A549 (cell line): ENCODE data around the gene SEMA4B. TPM values are rescaled to one million over a fixed set of nuclear protein-coding genes. Genes with fewer than 3 reads are reported as not detected.
"Not testable (repeated sequence)": the region's sequence is repeated elsewhere in the genome, so short reads cannot be mapped to it uniquely, and the experiment has no call there.

Experiments used
- ATAC-seq, 2 experiments: fragments of 200-7000 bp in 1 of 2; fragments of >200 bp in 1 of 2; cut with Nextera tagmentation in 1 of 2; cut with Tn5 transposase in 1 of 2; 3 replicates each; pipeline versions ENCODE4 v1.8.0 to v1.9.1; 2018 to 2020; ENCODE audit warnings: mild to moderate bottlenecking in 1 of 2, moderate library complexity in 1 of 2
- CTCF ChIA-PET: fragments of 300-600 bp; sonication (Branson Sonifier 250); formaldehyde crosslinking; extraction: SDS; loops from one replicate; lab custom pipeline; 2021; ENCODE audit warnings: antibody characterized with exemption, inconsistent platforms; lab: Yijun Ruan, JAX
- POLR2A ChIA-PET: fragments of 350-600 bp; formaldehyde crosslinking; extraction: SDS; loops from one replicate; lab custom pipeline; 2021; ENCODE audit warnings: antibody characterized with exemption, inconsistent platforms; lab: Yijun Ruan, JAX
- DNase-seq, 2 experiments: peaks; one replicate each; pipeline versions ENCODE4 v3.0.0 to v3.0.0-alpha.2; 2011 to 2016; ENCODE audit warnings: low read depth in 1 of 2, low spot score in 1 of 2
- FAIRE-seq: peaks from 2 replicates; lab custom pipeline; 2011; peaks lifted over from hg19 to GRCh38; lab: Jason Lieb, UNC
- H3K27ac ChIP-seq, 2 experiments: fragments of >200 bp; sonication (Bioruptor Twin); formaldehyde crosslinking; 3 replicates each; pipeline ENCODE4 v1.5.1; 2016 to 2017
- H3K4me1 ChIP-seq: fragments of >200 bp; sonication (Bioruptor Twin); formaldehyde crosslinking; 3 replicates; pipeline ENCODE4 v1.6.1; 2016
- H3K4me2 ChIP-seq: fragments of >200 bp; sonication (Bioruptor Twin); formaldehyde crosslinking; 3 replicates; pipeline ENCODE4 v1.6.1; 2016
- H3K4me3 ChIP-seq: fragments of >200 bp; sonication (Bioruptor Twin); formaldehyde crosslinking; 3 replicates; pipeline ENCODE4 v1.5.1; 2016
- H3K9me3 ChIP-seq: fragments of >200 bp; sonication (Bioruptor Twin); formaldehyde crosslinking; 3 replicates; pipeline ENCODE4 v1.6.1; 2016
- BHLHE40 ChIP-seq: IDR thresholded peaks from 2 replicates; pipeline ENCODE4 v1.6.1; 2012; ENCODE audit warnings: low read depth, low read length, inconsistent platforms
- CBX2 ChIP-seq: fragments of 200-600 bp; sonication (generic); IDR thresholded peaks from 2 replicates; pipeline ENCODE4 v1.6.1; 2016; ENCODE audit warnings: low read depth, mild to moderate bottlenecking, borderline replicate concordance
- CHD2 ChIP-seq: fragments of 150-350 bp; IDR thresholded peaks from 2 replicates; pipeline ENCODE4 v1.6.1; 2014; ENCODE audit warnings: low read length; ENCODE audit not compliant: partially characterized antibody
- CHD4 ChIP-seq: fragments of 200-600 bp; sonication (generic); IDR thresholded peaks from 2 replicates; pipeline ENCODE4 v1.6.1; 2016; ENCODE audit warnings: antibody characterized with exemption, mild to moderate bottlenecking, borderline replicate concordance
- EP300 ChIP-seq, 2 experiments: fragments of >200 bp; sonication (Bioruptor Twin); formaldehyde crosslinking; IDR thresholded peaks; 2 replicates in 1 of 2; 3 replicates in 1 of 2; pipeline ENCODE4 v1.6.1; 2016 to 2017
- ESRRA ChIP-seq: fragments of 150-350 bp; IDR thresholded peaks from 2 replicates; pipeline ENCODE4 v1.6.1; 2014; ENCODE audit warnings: mild to moderate bottlenecking, low read length, borderline replicate concordance
- FOSB ChIP-seq: fragments of 250-450 bp; sonication (Bioruptor Pico); IDR thresholded peaks from 2 replicates; pipeline ENCODE4 v1.5.0; 2020; ENCODE audit warnings: mild to moderate bottlenecking, moderate library complexity
- GATA3 ChIP-seq: IDR thresholded peaks from 2 replicates; pipeline ENCODE4 v1.6.1; 2012; ENCODE audit warnings: borderline replicate concordance
- HOXA7 ChIP-seq: fragments of 250-450 bp; sonication (Bioruptor Pico); IDR thresholded peaks from 2 replicates; pipeline ENCODE4 v1.5.0; 2020; ENCODE audit warnings: mild to moderate bottlenecking, moderate library complexity
- HOXB5 ChIP-seq: fragments of 250-450 bp; sonication (Bioruptor Pico); IDR thresholded peaks from 2 replicates; pipeline ENCODE4 v1.5.0; 2020; ENCODE audit warnings: mild to moderate bottlenecking, moderate library complexity
- JUNB ChIP-seq: fragments of >200 bp; sonication (Bioruptor Twin); formaldehyde crosslinking; IDR thresholded peaks from 2 replicates; pipeline ENCODE4 v1.6.1; 2016
- MAFK ChIP-seq: fragments of 450-650 bp; IDR thresholded peaks from 2 replicates; pipeline ENCODE4 v1.6.1; 2014; ENCODE audit not compliant: partially characterized antibody
- MAZ ChIP-seq: fragments of 150-350 bp; IDR thresholded peaks from 2 replicates; pipeline ENCODE4 v1.6.1; 2014; ENCODE audit warnings: antibody characterized with exemption, low read depth, low read length, borderline replicate concordance
- MYC ChIP-seq: IDR thresholded peaks from 2 replicates; pipeline ENCODE4 v1.6.1; 2012; ENCODE audit warnings: mild to moderate bottlenecking, inconsistent platforms, low read length, improper control_type of control experiment, borderline replicate concordance
- NFE2L2 ChIP-seq: fragments of 150-350 bp; conservative IDR thresholded peaks from 2 replicates; pipeline ENCODE4 v1.6.1; 2014; ENCODE audit warnings: low read length
- PHF8 ChIP-seq: fragments of 200-600 bp; sonication (generic); IDR thresholded peaks from 2 replicates; pipeline ENCODE4 v1.6.1; 2016; ENCODE audit warnings: low read depth, mild to moderate bottlenecking, antibody characterized with exemption, moderate library complexity, borderline replicate concordance
- POLR2A ChIP-seq: IDR thresholded peaks from 2 replicates; pipeline ENCODE4 v1.6.1; 2012; ENCODE audit warnings: mild to moderate bottlenecking, low read length
- POLR2AphosphoS2 ChIP-seq: conservative IDR thresholded peaks from 2 replicates; pipeline ENCODE4 v1.6.1; 2012; ENCODE audit warnings: low read length, improper control_type of control experiment, inconsistent platforms
- RARB ChIP-seq: fragments of 250-450 bp; sonication (Bioruptor Pico); IDR thresholded peaks from 2 replicates; pipeline ENCODE4 v1.8.0; 2021; ENCODE audit warnings: mild to moderate bottlenecking, moderate library complexity
- RFX5 ChIP-seq: fragments of 450-650 bp; IDR thresholded peaks from 2 replicates; pipeline ENCODE4 v1.7.1; 2014; ENCODE audit warnings: antibody characterized with exemption, mild to moderate bottlenecking, moderate library complexity
- SMC3 ChIP-seq: fragments of >200 bp; sonication (Bioruptor Twin); formaldehyde crosslinking; IDR thresholded peaks from 3 replicates; pipeline ENCODE4 v1.6.1; 2018; ENCODE audit warnings: inconsistent platforms
- TFCP2L1 ChIP-seq: fragments of 250-450 bp; sonication (Bioruptor Pico); IDR thresholded peaks from 2 replicates; pipeline ENCODE4 v1.5.0; 2021; ENCODE audit warnings: mild to moderate bottlenecking
- WGBS: methylation state at CpG from one replicate; pipeline ENCODE4 v1.1.6; 2017; ENCODE audit errors: missing lambda C conversion rate; 5-methylcytosine and 5-hydroxymethylcytosine counted together
- polyA plus RNA-seq, 4 experiments: library from polyadenylated mRNA; depleted of rRNA in 3 of 4; stranded (reverse); fragments of >200 nt; fragmentation: RNase III in 1 of 4; extraction: RNeasy Plus Mini Kit Qiagen cat#74134 plus additional on column Dnase treatment in 1 of 4; gene quantifications; 2 replicates in 3 of 4; 3 replicates in 1 of 4; pipeline ENCODE4 v1.2.3, GENCODE V29; 2011 to 2017
- TF ChIP-seq, protein P1 (sequence below): fragments of >200 bp; sonication (Bioruptor Twin); formaldehyde crosslinking; IDR thresholded peaks from 3 replicates; pipeline ENCODE4 v1.6.1; 2016
- TF ChIP-seq, protein P2 (sequence below): fragments of >200 bp; sonication (Bioruptor Twin); formaldehyde crosslinking; IDR thresholded peaks from 2 replicates; pipeline ENCODE4 v1.6.1; 2016
- TF ChIP-seq, protein P3 (sequence below): IDR thresholded peaks from 2 replicates; pipeline ENCODE4 v1.6.1; 2012; ENCODE audit warnings: low read depth, borderline replicate concordance
- TF ChIP-seq, protein P4 (sequence below): fragments of 150-350 bp; IDR thresholded peaks from 2 replicates; pipeline ENCODE4 v1.6.1; 2014; ENCODE audit warnings: low read depth, mild to moderate bottlenecking, low read length
- TF ChIP-seq, protein P5 (sequence below): fragments of 250-450 bp; sonication (Bioruptor Pico); IDR thresholded peaks from 2 replicates; pipeline ENCODE4 v1.5.0; 2020; ENCODE audit warnings: low read depth, mild to moderate bottlenecking, moderate library complexity
- TF ChIP-seq, protein P6 (sequence below): fragments of 250-450 bp; sonication (Bioruptor Pico); IDR thresholded peaks from 2 replicates; pipeline ENCODE4 v1.5.0; 2021; ENCODE audit warnings: mild to moderate bottlenecking, moderate library complexity, borderline replicate concordance
- TF ChIP-seq, protein P7 (sequence below): IDR thresholded peaks from 2 replicates; pipeline ENCODE4 v1.6.1; 2012

Gene SEMA4B
- polyA plus RNA-seq, 2 of the 4 experiments (the other 2 are of a cell fraction), result 45.3 to 47.1 TPM

DNA sequence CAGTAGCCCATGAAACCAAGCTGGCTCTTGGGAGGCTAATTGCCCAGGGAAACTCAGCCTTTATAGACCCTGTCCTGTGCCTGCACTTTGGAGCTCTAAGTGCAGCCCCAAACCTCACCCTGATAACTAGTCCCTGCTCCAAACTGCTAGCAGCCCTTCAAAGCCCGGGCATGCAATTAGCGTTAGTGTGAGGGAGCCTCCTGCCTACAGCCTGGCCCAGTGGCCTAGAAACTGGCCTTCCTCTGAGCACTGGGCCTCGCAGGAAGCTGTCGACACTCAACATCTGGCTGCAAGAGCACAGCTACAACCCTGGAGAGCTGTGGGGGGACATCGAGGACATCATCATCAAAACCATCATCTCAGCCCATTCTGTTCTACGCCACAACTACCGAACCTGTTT is 56.6 kb downstream of the SEMA4B start:
- TF ChIP-seq JUNB (no peak), PHF8 (no peak), POLR2A (no peak), RFX5 (no peak), SMC3 (no peak), HOXB5 (CRISPR knock-in tag) (no peak), CHD4 (no peak), MAZ (no peak), ESRRA (no peak), MAFK (no peak), CHD2 (no peak), BHLHE40 (no peak), EP300 (IDR thresholded peaks at IDR 0.05) (no peak), CBX2 (no peak), POLR2AphosphoS2 (no peak)
- TF ChIP-seq, protein P1, sequence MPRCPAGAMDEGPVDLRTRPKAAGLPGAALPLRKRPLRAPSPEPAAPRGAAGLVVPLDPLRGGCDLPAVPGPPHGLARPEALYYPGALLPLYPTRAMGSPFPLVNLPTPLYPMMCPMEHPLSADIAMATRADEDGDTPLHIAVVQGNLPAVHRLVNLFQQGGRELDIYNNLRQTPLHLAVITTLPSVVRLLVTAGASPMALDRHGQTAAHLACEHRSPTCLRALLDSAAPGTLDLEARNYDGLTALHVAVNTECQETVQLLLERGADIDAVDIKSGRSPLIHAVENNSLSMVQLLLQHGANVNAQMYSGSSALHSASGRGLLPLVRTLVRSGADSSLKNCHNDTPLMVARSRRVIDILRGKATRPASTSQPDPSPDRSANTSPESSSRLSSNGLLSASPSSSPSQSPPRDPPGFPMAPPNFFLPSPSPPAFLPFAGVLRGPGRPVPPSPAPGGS, result no peak
- TF ChIP-seq, protein P2, sequence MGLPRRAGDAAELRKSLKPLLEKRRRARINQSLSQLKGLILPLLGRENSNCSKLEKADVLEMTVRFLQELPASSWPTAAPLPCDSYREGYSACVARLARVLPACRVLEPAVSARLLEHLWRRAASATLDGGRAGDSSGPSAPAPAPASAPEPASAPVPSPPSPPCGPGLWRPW, result no peak
- TF ChIP-seq, protein P3, sequence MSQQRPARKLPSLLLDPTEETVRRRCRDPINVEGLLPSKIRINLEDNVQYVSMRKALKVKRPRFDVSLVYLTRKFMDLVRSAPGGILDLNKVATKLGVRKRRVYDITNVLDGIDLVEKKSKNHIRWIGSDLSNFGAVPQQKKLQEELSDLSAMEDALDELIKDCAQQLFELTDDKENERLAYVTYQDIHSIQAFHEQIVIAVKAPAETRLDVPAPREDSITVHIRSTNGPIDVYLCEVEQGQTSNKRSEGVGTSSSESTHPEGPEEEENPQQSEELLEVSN, result no peak
- TF ChIP-seq, protein P4, sequence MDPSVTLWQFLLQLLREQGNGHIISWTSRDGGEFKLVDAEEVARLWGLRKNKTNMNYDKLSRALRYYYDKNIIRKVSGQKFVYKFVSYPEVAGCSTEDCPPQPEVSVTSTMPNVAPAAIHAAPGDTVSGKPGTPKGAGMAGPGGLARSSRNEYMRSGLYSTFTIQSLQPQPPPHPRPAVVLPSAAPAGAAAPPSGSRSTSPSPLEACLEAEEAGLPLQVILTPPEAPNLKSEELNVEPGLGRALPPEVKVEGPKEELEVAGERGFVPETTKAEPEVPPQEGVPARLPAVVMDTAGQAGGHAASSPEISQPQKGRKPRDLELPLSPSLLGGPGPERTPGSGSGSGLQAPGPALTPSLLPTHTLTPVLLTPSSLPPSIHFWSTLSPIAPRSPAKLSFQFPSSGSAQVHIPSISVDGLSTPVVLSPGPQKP, result no peak
- TF ChIP-seq, protein P5, sequence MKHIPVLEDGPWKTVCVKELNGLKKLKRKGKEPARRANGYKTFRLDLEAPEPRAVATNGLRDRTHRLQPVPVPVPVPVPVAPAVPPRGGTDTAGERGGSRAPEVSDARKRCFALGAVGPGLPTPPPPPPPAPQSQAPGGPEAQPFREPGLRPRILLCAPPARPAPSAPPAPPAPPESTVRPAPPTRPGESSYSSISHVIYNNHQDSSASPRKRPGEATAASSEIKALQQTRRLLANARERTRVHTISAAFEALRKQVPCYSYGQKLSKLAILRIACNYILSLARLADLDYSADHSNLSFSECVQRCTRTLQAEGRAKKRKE (CRISPR knock-in tag), result no peak
- TF ChIP-seq, all 56 proteins: peak for 0
- Histone ChIP-seq H3K9me3 (no peaks in the 10 kb centered on the region), H3K4me3 (no peak overlapping the region), H3K27ac (no peak overlapping the region), H3K4me2 (no peak overlapping the region), H3K4me1 (0 out of 3 replicates have a peak, but pooled peaks cover 5% of the 10 kb centered on the region)
- FAIRE-seq (no peak), DNase-seq (no peak), ATAC-seq (no peak)
- CTCF ChIA-PET, result interaction anchor here (0.6 to 2.3 kb wide), 2 partner anchors 29 to 36 kb away, joined by 3 to 7 read pairs; no protein-coding TSS in a partner anchor
- 84% methylated on average over 7 of the region's 7 CpGs for WGBS
- POLR2A ChIA-PET, result interaction anchor here (1.4 kb wide), 1 partner anchor 8 kb away, joined by 3 read pairs; the partner anchor contains the start of gene NGRN

DNA sequence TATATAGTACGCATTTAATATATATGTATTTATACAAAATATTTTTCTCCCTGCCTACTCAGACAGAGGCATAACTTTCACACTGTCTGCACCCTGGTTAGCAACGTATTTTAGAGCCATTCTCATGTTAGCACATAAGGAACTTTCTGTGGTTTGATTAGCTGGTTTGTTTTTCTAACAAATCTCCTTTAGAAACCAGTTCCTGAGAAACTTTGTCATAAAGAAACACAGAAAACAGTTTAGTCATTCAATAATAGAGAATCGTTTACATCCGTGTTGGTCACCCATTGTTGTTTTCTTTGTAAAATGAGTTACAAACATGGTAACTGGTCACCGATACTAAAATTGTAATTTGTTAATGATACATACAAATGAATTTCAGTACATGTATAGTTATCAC is 58.4 kb downstream of the SEMA4B start:
- H3K27ac ChIP-seq, result no peak overlapping the region
- no peak overlapping the region for H3K4me2 ChIP-seq
- ATAC-seq (no peak), DNase-seq (no peak), FAIRE-seq (no peak)
- H3K9me3 ChIP-seq, result no peaks in the 10 kb centered on the region
- peaks cover 8% of the 10 kb centered on the region for H3K4me1 ChIP-seq
- 82% methylated on average over 5 of the region's 5 CpGs for WGBS
- ChIA-PET CTCF (interaction anchor here (1.0 kb wide), 1 partner anchor 27 kb away, joined by 4 read pairs; no protein-coding TSS in a partner anchor), POLR2A (interaction anchor here (0.6 to 2.2 kb wide), 2 partner anchors 10 to 26 kb away, joined by 3 to 9 read pairs; partner anchors contain the start of genes CIB1 and TTLL13)
- no peak overlapping the region for H3K4me3 ChIP-seq
- no peak for TF ChIP-seq CHD4
- no peak for TF ChIP-seq TFCP2L1 (CRISPR knock-in tag)
- no peak for TF ChIP-seq RARB
- TF ChIP-seq NFE2L2, result no peak
- TF ChIP-seq, protein P5 (CRISPR knock-in tag), result no peak
- no peak for TF ChIP-seq HOXA7 (CRISPR knock-in tag)
- no peak for TF ChIP-seq FOSB (CRISPR knock-in tag)
- TF ChIP-seq MYC, result no peak
- TF ChIP-seq JUNB, result no peak
- TF ChIP-seq, protein P6, sequence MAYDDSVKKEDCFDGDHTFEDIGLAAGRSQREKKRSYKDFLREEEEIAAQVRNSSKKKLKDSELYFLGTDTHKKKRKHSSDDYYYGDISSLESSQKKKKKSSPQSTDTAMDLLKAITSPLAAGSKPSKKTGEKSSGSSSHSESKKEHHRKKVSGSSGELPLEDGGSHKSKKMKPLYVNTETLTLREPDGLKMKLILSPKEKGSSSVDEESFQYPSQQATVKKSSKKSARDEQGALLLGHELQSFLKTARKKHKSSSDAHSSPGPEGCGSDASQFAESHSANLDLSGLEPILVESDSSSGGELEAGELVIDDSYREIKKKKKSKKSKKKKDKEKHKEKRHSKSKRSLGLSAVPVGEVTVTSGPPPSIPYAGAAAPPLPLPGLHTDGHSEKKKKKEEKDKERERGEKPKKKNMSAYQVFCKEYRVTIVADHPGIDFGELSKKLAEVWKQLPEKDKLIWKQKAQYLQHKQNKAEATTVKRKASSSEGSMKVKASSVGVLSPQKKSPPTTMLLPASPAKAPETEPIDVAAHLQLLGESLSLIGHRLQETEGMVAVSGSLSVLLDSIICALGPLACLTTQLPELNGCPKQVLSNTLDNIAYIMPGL (CRISPR knock-in tag), result no peak
- TF ChIP-seq GATA3, result no peak
- TF ChIP-seq, protein P7, sequence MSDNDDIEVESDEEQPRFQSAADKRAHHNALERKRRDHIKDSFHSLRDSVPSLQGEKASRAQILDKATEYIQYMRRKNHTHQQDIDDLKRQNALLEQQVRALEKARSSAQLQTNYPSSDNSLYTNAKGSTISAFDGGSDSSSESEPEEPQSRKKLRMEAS, result no peak

DNA sequence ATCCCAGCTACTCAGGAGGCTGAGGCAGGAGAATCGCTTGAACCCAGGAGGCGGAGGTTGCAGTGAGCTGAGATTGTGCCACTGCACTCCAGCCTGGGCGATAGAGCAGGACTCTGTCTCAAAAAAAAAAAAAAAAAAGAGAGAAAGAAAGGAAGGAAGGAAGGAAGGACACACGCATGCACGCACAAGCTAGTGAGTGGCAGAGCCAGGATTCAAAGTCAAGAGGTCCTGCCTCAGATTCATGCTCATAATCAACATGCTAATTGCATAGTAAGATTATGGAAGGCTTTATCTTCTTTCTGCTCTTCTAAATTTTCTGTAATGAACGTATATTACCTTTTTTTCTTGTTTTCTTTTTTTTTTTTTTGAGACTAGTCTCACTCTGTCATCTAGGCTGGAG is 59.6 kb downstream of the SEMA4B start:
- H3K4me2 ChIP-seq, H3K9me3 ChIP-seq, H3K4me3 ChIP-seq, H3K4me1 ChIP-seq, FAIRE-seq, DNase-seq, ATAC-seq, H3K27ac ChIP-seq: not testable (repeated sequence)
- ChIA-PET POLR2A (interaction anchor here (2.2 kb wide), 1 partner anchor 11 kb away, joined by 9 read pairs; the partner anchor contains the start of gene TTLL13), CTCF (interaction anchor here (0.7 to 2.7 kb wide), 5 partner anchors 8 to 133 kb away, joined by 4 to 14 read pairs (median 6); partner anchors contain the start of gene TTLL13)
- 93% methylated on average over 6 of the region's 6 CpGs for WGBS
